Uterine smooth muscle cell (primary cell): Measurements from ENCODE around the gene SDHC. TPM values are rescaled to one million over a fixed set of nuclear protein-coding genes. Genes with fewer than 3 reads are reported as not detected.

Source experiments
- total RNA-seq: library from RNA; depleted of rRNA; stranded (reverse); fragments of >200 nt; gene quantifications from 2 replicates; pipeline ENCODE4 v1.2.3, GENCODE V29; 2014

The SDHC gene
- 26.9 and 37.0 TPM in 2 replicates for total RNA-seq

DNA sequence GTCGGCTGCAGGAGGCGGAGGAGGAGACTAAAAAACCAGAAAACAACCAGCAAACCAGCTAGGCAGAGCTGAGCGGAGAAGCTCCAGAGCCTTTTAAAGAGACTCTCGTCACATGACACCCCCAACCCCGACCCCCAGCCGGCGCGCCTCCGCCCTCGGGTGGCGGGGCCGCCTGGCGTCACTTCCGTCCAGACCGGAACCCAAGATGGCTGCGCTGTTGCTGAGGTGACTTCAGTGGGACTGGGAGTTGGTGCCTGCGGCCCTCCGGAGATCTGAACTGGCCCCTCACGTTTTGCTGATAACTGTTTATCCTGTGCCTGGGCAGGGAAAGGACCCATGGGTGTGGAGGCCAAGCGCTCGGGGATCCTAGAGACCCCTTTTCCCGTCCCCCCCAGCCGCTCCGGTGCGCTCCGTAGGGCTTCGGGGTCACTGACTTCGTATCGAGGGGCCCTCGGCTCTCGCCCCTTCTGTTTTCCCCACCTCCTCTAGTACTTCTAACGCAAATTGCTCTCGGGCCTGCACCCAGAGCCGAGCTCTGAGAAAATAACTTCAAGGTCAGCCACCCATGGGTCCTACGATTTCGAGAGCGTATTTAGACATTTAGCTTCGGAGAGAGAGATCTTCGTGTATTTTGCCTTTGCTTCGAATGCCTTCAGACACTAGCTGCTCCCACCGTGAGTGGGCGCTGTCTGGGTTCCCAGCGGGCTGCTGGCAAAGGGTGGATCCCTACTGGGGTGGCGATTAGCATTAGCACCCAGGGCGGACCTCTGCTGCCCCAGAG, at the start of gene SDHC:
SDHC (plus strand) TSS at position 181 of the 781 bp plus-strand sequence; CDS start at position 206, 25 bp downstream.

DNA sequence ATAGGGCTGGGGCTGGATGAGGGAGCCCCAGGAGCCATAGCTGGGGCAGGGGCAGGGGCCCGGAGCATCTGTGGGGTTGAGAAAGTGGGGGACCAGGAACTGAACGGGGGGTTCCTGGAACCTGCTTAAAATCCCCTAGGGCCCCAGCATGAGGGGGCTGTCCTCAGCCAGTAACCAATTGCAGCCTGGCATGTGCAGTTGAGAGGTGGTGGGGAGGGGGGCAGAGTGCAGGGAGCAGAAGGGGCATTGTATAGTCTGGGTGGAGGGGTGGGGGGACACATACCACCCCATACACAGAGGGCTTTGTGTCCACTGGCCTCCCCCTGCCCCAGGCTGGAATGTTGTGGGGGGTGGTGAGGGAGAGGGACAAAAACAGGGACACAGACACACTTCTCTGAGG, 4.3 kb upstream of the SDHC start, which contains the start of gene MPZ:
MPZ (minus strand) TSS at position 101 of the 400 bp plus-strand sequence; CDS start at position 38, 63 bp downstream.

DNA sequence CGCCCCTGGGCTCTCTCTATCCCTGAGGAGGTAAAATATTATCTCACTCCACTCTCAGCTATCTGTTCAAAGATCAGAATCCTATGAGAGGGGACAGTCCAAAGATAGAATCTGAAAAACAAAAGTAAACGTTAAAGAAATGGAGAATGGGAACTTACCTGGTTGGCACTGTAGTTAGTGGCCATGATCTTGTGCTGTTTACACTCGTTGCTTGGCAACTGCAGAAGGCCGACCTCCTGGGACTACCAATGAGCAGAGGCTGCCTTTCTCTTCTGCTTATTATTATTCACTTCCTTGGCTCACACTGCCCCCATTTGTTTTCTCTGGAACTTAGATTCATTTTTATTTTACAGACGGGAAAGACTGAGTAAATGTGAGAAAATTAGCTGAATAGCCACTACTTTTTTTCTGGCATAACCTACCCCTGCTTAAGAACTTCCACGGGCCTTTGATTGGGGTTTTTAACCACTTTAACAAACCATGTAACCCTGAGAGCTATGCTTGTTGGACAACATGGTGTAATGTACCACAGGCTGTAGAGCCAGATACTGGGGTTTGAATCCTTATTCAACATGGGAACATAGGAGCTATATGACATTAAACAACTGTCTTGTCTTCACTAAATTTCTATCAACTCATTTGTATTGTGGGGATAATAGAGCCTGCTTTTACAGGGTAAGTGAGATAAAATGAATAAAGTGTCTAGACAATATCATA, 53.7 kb downstream of the SDHC start, which contains the start of gene CFAP126:
CFAP126 (minus strand) TSS at position 193 of the 717 bp plus-strand sequence; CDS start at position 185, 8 bp downstream.

Other genes with a start within 250 kb of the SDHC start
- gene ARHGAP30, start 244.5 kb upstream of the SDHC start, total RNA-seq: not detected in 2 replicates
- gene NECTIN4, start 224.8 kb upstream of the SDHC start, total RNA-seq: 0.11 and 0.25 TPM in 2 replicates
- 1.3 and 1.6 TPM in 2 replicates for gene KLHDC9, start 216.0 kb upstream of the SDHC start, total RNA-seq
- 74.6 and 114 TPM in 2 replicates for gene PFDN2, start 196.3 kb upstream of the SDHC start, total RNA-seq
- gene NIT1, start 196.3 kb upstream of the SDHC start, total RNA-seq: 21.8 and 25.6 TPM in 2 replicates
- gene DEDD, start 181.7 kb upstream of the SDHC start, total RNA-seq: 21.1 and 28.7 TPM in 2 replicates
- 85.5 and 86.7 TPM in 2 replicates for gene UFC1, start 160.4 kb upstream of the SDHC start, total RNA-seq
- 7.5 and 11.2 TPM in 2 replicates for gene USP21, start 154.9 kb upstream of the SDHC start, total RNA-seq
- 13.8 and 15.2 TPM in 2 replicates for gene PPOX, start 148.0 kb upstream of the SDHC start, total RNA-seq
- 18.3 and 23.6 TPM in 2 replicates for gene B4GALT3, start 136.9 kb upstream of the SDHC start, total RNA-seq
- gene ADAMTS4, start 115.3 kb upstream of the SDHC start, total RNA-seq: 14.9 and 37.3 TPM in 2 replicates
- gene NDUFS2, start 112.0 kb upstream of the SDHC start, total RNA-seq: 197 and 198 TPM in 2 replicates
- not detected in 2 replicates for gene FCER1G, start 99.1 kb upstream of the SDHC start, total RNA-seq
- not detected in 2 replicates for gene APOA2, start 90.8 kb upstream of the SDHC start, total RNA-seq
- 9.2 and 13.2 TPM in 2 replicates for gene TOMM40L, start 88.3 kb upstream of the SDHC start, total RNA-seq
- gene NR1I3, start 76.2 kb upstream of the SDHC start, total RNA-seq: not detected in 2 replicates
- gene PCP4L1, start 55.6 kb upstream of the SDHC start, total RNA-seq: not detected in 2 replicates
- 0.87 and 1.00 TPM in 2 replicates for gene MPZ, start 4.4 kb upstream of the SDHC start, total RNA-seq
- not detected in 2 replicates for gene CFAP126, start 53.5 kb downstream of the SDHC start, total RNA-seq
- gene FCGR2A, start 191.1 kb downstream of the SDHC start, total RNA-seq: 0.37 and 0.77 TPM in 2 replicates
- 1.9 and 4.6 TPM in 2 replicates for gene HSPA6, start 210.2 kb downstream of the SDHC start, total RNA-seq
- not detected in 2 replicates for gene FCGR3A, start 235.4 kb downstream of the SDHC start, total RNA-seq